Measurements from ENCODE around the gene CXCL5. TPM values are rescaled to one million over a fixed set of nuclear protein-coding genes. Genes with fewer than 3 reads are reported as not detected.
A peak's percentile ranks its signal among the peaks of the same experiment; 100 is the strongest.

CXCL5 gene
- total and polyA plus RNA-seq, 9 donors = 0.04 to 0.32 (median 0.12) TPM

GRCh38 chr4:74038086-74038424, 39.6 kb upstream of the CXCL5 start:
- DNase-seq = no peak
- H3K27ac ChIP-seq (ENCODE audit: low read length) = no peak overlapping the region
- peaks cover 3% of the 10 kb centered on the region for H3K27me3 ChIP-seq (ENCODE audit: control insufficient read depth, insufficient read depth, low read length)
- peak overlapping the region; percentile 68 for H3K4me3 ChIP-seq (ENCODE audit: low read length)
- H3K36me3 ChIP-seq (ENCODE audit: control insufficient read depth, insufficient read depth, low read length) = no peaks in the 10 kb centered on the region
- 2% methylated on average over 16 of the region's 17 CpGs for WGBS (ENCODE audit: insufficient coverage)
- H3K9me3 ChIP-seq (replicated peaks; ENCODE audit: control insufficient read depth, low read depth, low read length) = no peaks in the 10 kb centered on the region
- peaks cover 5% of the 10 kb centered on the region for H3K4me1 ChIP-seq (ENCODE audit: control insufficient read depth, insufficient read depth, low read length)

GRCh38 chr4:74037076-74037955, 38.8 kb upstream of the CXCL5 start:
- Histone ChIP-seq H3K9me3 (replicated peaks; ENCODE audit: control insufficient read depth, low read depth, low read length) (no peaks in the 10 kb centered on the region), H3K4me1 (ENCODE audit: control insufficient read depth, insufficient read depth, low read length) (peaks cover 5% of the 10 kb centered on the region), H3K36me3 (ENCODE audit: control insufficient read depth, insufficient read depth, low read length) (no peaks in the 10 kb centered on the region), H3K4me3 (ENCODE audit: low read length) (no peak overlapping the region), H3K27ac (ENCODE audit: low read length) (no peak overlapping the region), H3K27me3 (ENCODE audit: control insufficient read depth, insufficient read depth, low read length) (peaks cover 3% of the 10 kb centered on the region)
- no peak for DNase-seq
- no CpG with 5 or more reads among the region's 4 CpGs for WGBS (ENCODE audit: insufficient coverage)

DNA sequence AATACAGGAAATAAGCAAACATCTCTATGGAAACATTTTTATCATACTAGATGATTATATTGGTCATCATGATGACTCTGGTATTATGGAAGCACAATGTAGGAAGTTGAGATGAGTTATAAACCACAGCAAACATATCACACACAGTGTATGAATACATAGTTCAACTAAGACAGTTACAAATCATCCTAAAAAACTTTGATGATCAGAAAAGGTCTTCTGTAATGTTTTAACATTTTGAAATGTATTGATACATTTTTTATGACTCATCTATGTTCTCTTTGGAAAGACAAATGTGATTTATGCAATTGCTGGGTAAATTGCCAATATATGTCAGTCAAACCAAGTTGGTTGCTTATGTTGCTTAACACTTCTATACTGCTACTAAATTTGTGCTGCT, 35.3 kb upstream of the CXCL5 start:
- H3K27ac ChIP-seq (ENCODE audit: low read length) = no peak overlapping the region
- H3K27me3 ChIP-seq (ENCODE audit: control insufficient read depth, insufficient read depth, low read length) = peaks cover 3% of the 10 kb centered on the region
- H3K9me3 ChIP-seq (replicated peaks; ENCODE audit: control insufficient read depth, low read depth, low read length) = no peaks in the 10 kb centered on the region
- H3K4me1 ChIP-seq (ENCODE audit: control insufficient read depth, insufficient read depth, low read length) = peaks cover 6% of the 10 kb centered on the region
- no peaks in the 10 kb centered on the region for H3K36me3 ChIP-seq (ENCODE audit: control insufficient read depth, insufficient read depth, low read length)
- no peak overlapping the region for H3K4me3 ChIP-seq (ENCODE audit: low read length)
- DNase-seq = no peak

- H3K4me1 ChIP-seq (ENCODE audit: control insufficient read depth, insufficient read depth, low read length) = peaks cover 3% of the 10 kb centered on the region
- H3K27ac ChIP-seq (ENCODE audit: low read length) = no peak overlapping the region
- DNase-seq = peak; percentile 52
- no peaks in the 10 kb centered on the region for H3K27me3 ChIP-seq (ENCODE audit: control insufficient read depth, insufficient read depth, low read length)
- no peaks in the 10 kb centered on the region for H3K36me3 ChIP-seq (ENCODE audit: control insufficient read depth, insufficient read depth, low read length)
- no peaks in the 10 kb centered on the region for H3K9me3 ChIP-seq (replicated peaks; ENCODE audit: control insufficient read depth, low read depth, low read length)
- no peak overlapping the region for H3K4me3 ChIP-seq (ENCODE audit: low read length)
Observed at GRCh38 chr4:74032064-74032463, 33.6 kb upstream of the CXCL5 start.

DNA sequence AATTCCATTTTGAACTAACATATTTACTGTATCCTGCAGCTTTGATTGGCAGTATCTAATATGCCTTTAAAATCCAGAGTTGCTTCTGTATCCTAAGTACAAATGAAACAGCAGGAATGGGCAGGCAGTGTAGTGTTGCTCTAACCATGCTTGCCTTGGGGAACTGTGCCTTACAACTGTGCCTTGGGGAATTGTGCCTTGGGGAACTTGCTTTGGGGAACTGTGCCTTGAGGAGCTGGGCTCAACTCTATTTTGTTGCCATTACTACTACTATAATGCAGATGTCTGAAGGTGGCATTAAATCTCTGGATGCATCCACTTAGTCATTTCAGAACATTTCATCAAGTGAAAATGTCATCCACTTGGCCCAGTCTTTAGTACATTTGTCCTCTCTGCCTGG, 33.1 kb upstream of the CXCL5 start:
- H3K4me1 ChIP-seq (ENCODE audit: control insufficient read depth, insufficient read depth, low read length) = peaks cover 3% of the 10 kb centered on the region
- no peaks in the 10 kb centered on the region for H3K9me3 ChIP-seq (replicated peaks; ENCODE audit: control insufficient read depth, low read depth, low read length)
- H3K4me3 ChIP-seq (ENCODE audit: low read length) = no peak overlapping the region
- no peak for DNase-seq
- no peaks in the 10 kb centered on the region for H3K36me3 ChIP-seq (ENCODE audit: control insufficient read depth, insufficient read depth, low read length)
- H3K27ac ChIP-seq (ENCODE audit: low read length) = no peak overlapping the region
- no peaks in the 10 kb centered on the region for H3K27me3 ChIP-seq (ENCODE audit: control insufficient read depth, insufficient read depth, low read length)

DNA sequence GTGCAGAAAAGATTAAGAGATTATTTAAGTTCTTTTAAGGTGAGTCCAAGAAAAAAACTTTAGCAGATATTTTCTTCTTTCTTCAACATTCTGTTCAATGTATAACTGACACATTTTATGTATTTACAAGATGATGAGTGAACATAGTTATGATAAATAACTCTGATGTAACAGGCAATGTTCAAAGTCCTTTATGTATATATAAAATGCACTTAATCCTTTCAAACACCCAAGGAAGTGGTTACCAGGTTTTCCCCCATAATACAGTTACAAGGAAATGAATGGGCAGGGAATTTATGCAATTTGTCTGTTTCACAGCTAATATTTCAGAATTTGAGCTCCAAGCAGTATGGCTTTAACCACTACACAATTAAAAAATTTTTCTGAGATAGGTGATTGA, 31.8 kb upstream of the CXCL5 start:
- no peaks in the 10 kb centered on the region for H3K27me3 ChIP-seq (ENCODE audit: control insufficient read depth, insufficient read depth, low read length)
- no peak overlapping the region for H3K27ac ChIP-seq (ENCODE audit: low read length)
- DNase-seq = no peak
- peaks cover 3% of the 10 kb centered on the region for H3K4me1 ChIP-seq (ENCODE audit: control insufficient read depth, insufficient read depth, low read length)
- H3K4me3 ChIP-seq (ENCODE audit: low read length) = no peak overlapping the region
- no peaks in the 10 kb centered on the region for H3K36me3 ChIP-seq (ENCODE audit: control insufficient read depth, insufficient read depth, low read length)
- H3K9me3 ChIP-seq (replicated peaks; ENCODE audit: control insufficient read depth, low read depth, low read length) = no peaks in the 10 kb centered on the region

DNA sequence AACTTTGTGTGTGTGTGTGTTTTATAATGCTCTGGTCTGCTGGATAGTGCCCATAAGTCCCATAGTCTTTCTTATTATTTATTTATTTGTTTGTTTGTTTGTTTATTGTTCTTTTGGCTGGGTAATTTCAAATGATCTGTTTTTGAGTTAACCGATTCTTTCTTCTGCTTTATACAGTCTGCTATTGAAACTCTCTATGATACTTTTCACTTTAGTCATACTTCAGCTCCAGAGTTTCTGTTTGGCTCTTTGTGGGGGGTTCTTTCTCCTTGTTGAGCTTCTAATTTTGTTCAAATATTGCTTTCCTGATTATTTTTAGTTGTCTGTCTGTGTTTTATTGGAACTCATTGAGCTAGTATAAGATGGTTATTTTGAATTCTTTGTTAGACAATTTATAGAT, 30.0 kb upstream of the CXCL5 start:
- no peaks in the 10 kb centered on the region for H3K9me3 ChIP-seq (replicated peaks; ENCODE audit: control insufficient read depth, low read depth, low read length)
- H3K27me3 ChIP-seq (ENCODE audit: control insufficient read depth, insufficient read depth, low read length) = no peaks in the 10 kb centered on the region
- no CpG with 5 or more reads among the region's 1 CpG for WGBS (ENCODE audit: insufficient coverage)
- DNase-seq = no peak
- no peak overlapping the region for H3K4me3 ChIP-seq (ENCODE audit: low read length)
- peaks cover 3% of the 10 kb centered on the region for H3K4me1 ChIP-seq (ENCODE audit: control insufficient read depth, insufficient read depth, low read length)
- H3K27ac ChIP-seq (ENCODE audit: low read length) = no peak overlapping the region
- H3K36me3 ChIP-seq (ENCODE audit: control insufficient read depth, insufficient read depth, low read length) = no peaks in the 10 kb centered on the region

GRCh38 chr4:74023709-74024108, 25.2 kb upstream of the CXCL5 start:
- DNase-seq = no peak
- no CpG with 5 or more reads among the region's 2 CpGs for WGBS (ENCODE audit: insufficient coverage)
- H3K27me3 ChIP-seq (ENCODE audit: control insufficient read depth, insufficient read depth, low read length) = no peaks in the 10 kb centered on the region
- H3K27ac ChIP-seq (ENCODE audit: low read length) = no peak overlapping the region
- H3K4me3 ChIP-seq (ENCODE audit: low read length) = no peak overlapping the region
- no peaks in the 10 kb centered on the region for H3K9me3 ChIP-seq (replicated peaks; ENCODE audit: control insufficient read depth, low read depth, low read length)
- H3K4me1 ChIP-seq (ENCODE audit: control insufficient read depth, insufficient read depth, low read length) = no peaks in the 10 kb centered on the region
- no peaks in the 10 kb centered on the region for H3K36me3 ChIP-seq (ENCODE audit: control insufficient read depth, insufficient read depth, low read length)

GRCh38 chr4:74021601-74022000, 23.1 kb upstream of the CXCL5 start:
- DNase-seq = no peak
- Histone ChIP-seq H3K27me3 (ENCODE audit: control insufficient read depth, insufficient read depth, low read length) (no peaks in the 10 kb centered on the region), H3K27ac (ENCODE audit: low read length) (no peak overlapping the region), H3K36me3 (ENCODE audit: control insufficient read depth, insufficient read depth, low read length) (no peaks in the 10 kb centered on the region), H3K4me1 (ENCODE audit: control insufficient read depth, insufficient read depth, low read length) (no peaks in the 10 kb centered on the region), H3K9me3 (replicated peaks; ENCODE audit: control insufficient read depth, low read depth, low read length) (no peaks in the 10 kb centered on the region), H3K4me3 (ENCODE audit: low read length) (no peak overlapping the region)
- WGBS (ENCODE audit: insufficient coverage) = no CpG with 5 or more reads among the region's 2 CpGs

GRCh38 chr4:74018771-74019170, 20.3 kb upstream of the CXCL5 start:
- Histone ChIP-seq H3K27me3 (ENCODE audit: control insufficient read depth, insufficient read depth, low read length) (no peaks in the 10 kb centered on the region), H3K4me1 (ENCODE audit: control insufficient read depth, insufficient read depth, low read length) (no peaks in the 10 kb centered on the region), H3K36me3 (ENCODE audit: control insufficient read depth, insufficient read depth, low read length) (no peaks in the 10 kb centered on the region), H3K9me3 (replicated peaks; ENCODE audit: control insufficient read depth, low read depth, low read length) (no peaks in the 10 kb centered on the region), H3K27ac (ENCODE audit: low read length) (no peak overlapping the region), H3K4me3 (ENCODE audit: low read length) (no peak overlapping the region)
- no peak for DNase-seq
- WGBS (ENCODE audit: insufficient coverage) = 89% methylated on average over 2 of the region's 3 CpGs

DNA sequence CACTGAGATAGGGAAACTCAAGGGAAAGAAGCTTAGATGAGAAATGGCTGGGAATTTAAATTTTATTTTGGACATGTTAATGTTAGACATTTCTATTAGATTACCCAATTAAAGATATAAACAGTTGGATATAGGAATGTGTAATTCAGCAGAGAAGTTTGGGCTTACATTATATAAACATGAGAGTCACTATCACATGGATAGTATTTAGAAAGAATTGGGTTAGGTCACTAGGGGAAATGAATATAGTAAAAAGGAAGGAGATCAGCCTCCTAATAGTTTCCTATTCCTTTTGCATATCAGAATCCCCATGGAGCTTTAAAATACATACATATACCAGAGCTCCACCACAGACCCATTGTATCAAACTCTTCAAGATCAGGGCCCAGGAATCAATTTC, 19.6 kb upstream of the CXCL5 start:
- Histone ChIP-seq H3K9me3 (replicated peaks; ENCODE audit: control insufficient read depth, low read depth, low read length) (no peaks in the 10 kb centered on the region), H3K4me3 (ENCODE audit: low read length) (no peak overlapping the region), H3K4me1 (ENCODE audit: control insufficient read depth, insufficient read depth, low read length) (no peaks in the 10 kb centered on the region), H3K36me3 (ENCODE audit: control insufficient read depth, insufficient read depth, low read length) (no peaks in the 10 kb centered on the region), H3K27ac (ENCODE audit: low read length) (no peak overlapping the region), H3K27me3 (ENCODE audit: control insufficient read depth, insufficient read depth, low read length) (no peaks in the 10 kb centered on the region)
- DNase-seq = no peak

Measured in muscle of leg (tissue), 11 donors.